Activated CD8-positive, alpha-beta memory T cell treated with anti-CD3 and anti-CD28 coated beads for 4 hours (primary cell): ENCODE results near the gene TBL3.
A peak's percentile ranks its signal among the peaks of the same experiment; 100 is the strongest.
"Not testable (repeated sequence)": the region's sequence is repeated elsewhere in the genome, so short reads cannot be mapped to it uniquely, and the experiment has no call there.

Experiments
- DNase-seq, 2 donors: peaks; one replicate each; pipeline ENCODE4 v3.0.0-alpha.2; 2020; ENCODE audit warnings: low read depth in 2 of 2

The TBL3 gene

GRCh38 chr16:1971796-1972489 is at the start of gene TBL3:
Gene TBL3 (plus strand): TSS chr16:1972053. CDS start chr16:1972165, 112 bp downstream.
- DNase-seq, result peak; percentile 93 to 95

DNA sequence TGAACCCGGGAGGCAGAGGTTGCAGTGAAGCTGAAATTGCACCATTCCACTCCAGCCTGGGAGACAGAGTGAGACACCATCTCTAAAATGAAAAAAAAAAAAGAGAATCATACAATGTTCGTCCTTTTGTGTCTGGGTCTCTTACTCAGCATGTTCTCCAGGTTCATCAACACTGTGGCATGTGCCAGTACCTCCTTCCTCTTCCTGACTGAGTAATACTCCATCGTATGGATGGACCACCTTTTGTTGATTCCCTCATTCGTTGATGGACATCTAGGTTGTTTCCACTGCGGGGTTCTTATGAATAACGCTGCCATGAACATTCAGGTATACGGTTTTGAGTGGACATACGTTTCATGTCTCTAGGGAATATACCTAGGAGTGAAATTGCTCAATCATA is 49.5 kb upstream of the TBL3 start:
- DNase-seq, result no peak

- DNase-seq, result no peak
These were observed 48.4 kb upstream of the TBL3 start for GRCh38 chr16:1923299-1924034.

DNA sequence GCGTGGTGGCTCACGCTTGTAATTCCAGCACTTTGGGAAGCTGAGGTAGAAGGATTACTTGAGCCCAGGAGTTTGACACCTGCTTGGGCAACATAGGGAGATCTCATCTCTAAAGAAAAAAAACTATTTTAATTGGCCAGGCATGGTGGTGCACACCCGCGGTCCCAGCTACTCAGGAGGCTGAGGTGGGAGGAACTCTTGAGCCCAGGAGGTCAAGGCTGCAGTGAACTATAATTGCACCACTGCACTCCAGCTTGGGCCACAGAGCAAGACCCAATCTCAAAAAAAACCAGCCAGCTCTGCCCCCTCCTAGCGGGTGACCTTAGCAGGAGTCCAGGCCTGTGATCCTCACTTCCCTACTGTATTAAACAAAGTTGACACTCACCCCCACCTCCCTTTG is 47.8 kb upstream of the TBL3 start:
- DNase-seq, result no peak

- DNase-seq, result no peak
These were observed 45.6 kb upstream of the TBL3 start for GRCh38 chr16:1926271-1926670.

DNA sequence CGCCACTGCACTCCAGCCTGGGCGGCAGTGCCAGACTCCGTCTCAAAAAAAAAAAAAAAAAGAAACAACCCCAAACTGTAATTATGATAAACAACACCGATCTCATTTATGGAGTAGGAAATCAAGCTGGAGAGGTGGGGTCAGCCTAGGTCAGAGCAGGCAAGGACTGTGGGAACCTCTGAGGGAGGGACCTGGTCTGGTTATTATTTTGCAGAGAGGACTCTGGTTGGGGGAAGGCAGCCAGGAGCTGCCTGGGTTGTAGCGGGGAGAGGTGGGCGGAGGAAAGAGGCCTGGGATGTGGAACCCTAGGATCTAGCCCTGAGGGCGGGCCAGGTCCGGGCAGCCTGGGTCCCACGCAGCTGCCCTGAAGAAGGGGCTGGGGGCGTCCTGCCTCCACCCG is 42.7 kb upstream of the TBL3 start:
- DNase-seq, result no peak

DNA sequence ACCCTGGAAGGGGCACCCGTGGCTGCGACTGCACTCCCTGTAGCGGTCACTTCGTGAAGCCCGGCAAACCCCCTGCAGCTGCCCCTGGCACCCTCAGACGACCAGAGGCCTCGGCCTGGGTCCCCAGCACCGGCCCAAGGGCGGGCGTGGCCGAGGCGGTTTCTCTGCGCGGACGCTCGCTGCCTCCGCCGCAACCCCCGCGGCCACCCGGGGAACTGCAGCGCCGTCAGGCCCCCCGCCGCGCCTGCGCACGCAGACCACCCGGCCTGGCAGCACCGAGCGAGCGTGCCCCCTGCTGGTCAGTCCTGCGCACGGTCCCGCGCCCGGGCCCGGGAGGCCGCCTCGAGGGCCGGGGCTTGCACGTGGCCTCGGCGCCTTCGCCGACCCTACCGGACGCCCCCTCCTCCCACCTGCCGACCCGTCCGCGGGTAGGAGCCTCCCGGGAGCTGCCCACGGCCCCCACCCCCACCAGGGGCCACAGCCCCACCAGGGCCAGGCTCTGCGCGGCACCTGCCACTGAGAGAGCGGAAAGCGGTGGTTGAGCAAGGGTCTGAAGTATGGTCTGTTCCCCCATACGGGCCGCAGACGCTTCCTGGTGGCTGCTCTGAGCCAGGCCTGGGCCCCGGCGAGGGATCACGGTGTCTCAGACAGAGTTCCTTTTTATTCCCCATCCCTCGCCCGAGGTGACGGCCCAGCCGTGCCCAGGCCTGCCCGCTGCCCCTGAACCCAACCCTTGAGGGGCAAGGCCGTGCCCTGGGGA is 42.1 kb upstream of the TBL3 start:
- peak; percentile 79 to 84 for DNase-seq

DNA sequence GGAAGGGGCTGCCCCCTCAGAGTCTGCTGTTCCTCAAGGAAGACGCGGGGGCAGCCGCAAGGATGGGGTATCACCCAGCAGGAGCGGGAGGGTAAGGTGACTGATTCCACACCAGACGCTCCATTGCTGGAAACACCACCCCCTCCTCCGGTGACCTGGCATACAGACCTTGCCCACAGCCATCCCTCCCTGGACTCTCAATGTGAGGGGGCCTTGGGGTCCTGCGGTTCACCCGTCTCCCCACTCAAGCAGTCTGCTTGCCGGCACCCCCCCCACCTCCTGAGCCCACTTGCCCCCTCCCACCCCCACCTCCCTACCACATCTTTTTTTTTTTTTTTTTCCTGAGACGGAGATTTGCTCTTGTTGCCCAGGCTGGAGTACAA is 41.5 kb upstream of the TBL3 start:
- no peak for DNase-seq

DNA sequence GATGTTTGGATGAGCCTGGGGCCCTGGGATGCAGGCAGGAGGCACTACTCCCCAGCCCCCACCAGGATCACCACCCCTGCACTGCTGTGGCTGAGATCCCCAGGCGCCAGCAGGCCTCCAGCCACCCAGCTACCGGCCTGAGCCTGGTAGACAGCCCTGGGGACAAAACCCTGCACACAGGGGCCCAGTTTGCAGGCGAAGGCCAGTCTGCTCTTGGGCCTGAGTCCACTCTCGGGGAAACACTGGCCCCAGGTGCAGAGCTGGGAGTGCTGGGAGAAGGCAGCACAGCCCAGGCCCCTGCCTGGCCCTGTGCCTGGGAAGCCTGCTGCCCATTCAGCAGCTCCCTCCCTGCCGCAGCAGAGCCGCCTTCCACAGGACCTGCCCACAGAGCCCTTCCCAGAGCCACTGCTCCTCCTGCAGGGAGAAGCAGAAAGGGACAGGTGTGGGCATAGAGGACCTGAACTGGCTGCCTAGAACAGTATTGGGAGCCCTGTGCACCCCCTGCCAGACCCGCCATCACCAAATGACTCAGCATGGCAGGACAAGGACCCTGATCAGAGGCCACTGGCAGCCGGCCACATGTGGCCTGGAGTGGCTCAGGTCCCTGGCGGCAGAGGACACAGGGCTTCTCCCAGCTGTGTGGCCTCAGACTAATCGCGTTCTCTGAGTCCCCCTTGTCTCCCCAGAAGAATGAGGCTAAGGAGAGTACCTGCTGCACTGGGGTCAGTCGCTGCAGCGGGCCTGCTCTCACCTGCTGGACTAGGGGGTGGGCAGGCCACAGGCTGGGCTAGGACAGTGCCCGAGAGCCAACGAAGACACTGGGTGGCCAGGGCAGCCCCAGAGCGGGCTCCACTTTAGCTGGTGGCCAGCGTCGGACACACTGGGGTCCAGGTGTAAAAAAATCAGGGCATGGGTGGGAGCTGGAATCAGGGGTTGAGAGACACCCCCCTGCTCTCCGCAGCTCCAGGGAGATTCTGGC is 39.5 kb upstream of the TBL3 start:
- DNase-seq, result no peak

- DNase-seq, result no peak
These were observed 38.7 kb upstream of the TBL3 start for GRCh38 chr16:1933097-1933661.

DNA sequence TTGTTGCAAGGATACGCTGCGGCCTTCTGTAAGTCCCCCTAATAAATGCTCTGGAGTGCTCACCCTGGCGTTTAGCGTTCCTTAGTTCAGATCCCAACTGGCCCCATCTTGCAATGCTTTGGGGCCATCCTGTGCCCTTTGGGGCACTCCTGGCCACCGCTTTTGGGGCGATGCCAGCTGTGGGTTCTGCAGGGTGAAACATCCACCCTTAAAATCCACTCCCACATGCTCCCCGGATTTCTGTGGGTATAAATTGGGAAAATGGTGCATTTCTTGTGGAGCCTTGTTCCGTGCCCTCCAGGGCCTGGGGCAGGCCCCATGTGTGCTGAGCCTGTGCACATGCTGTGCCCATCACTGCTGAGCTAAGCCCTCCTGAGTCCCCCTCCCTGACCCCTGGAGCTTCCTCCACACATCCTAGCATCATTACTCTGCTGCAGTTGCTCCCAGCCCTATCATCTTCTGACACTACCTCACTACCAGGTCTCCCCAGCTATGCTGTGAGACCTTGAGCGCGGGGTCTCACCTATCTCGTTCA is 34.8 kb upstream of the TBL3 start:
- DNase-seq, result no peak

DNA sequence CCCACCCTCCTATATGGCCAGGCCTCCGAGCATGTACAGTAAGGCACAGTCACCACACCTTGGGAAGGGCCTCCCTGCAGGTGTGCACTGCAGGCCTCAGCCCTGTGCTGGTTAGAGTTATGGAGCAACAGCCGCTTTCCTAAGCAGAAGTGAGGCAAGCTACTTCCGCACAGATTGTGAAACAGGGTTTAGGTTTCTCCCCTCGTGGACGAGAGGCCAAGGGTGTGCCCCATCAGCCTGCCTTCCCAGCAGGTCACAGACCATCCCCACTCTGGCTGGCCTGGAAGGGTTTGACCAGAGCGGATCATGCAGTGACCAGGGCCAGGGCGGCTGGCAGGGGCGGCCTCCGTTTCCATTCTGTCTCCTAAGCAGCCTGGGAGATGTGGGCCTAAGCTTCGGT is 33.5 kb upstream of the TBL3 start:
- no peak for DNase-seq

GRCh38 chr16:1938910-1939309 is 32.9 kb upstream of the TBL3 start:
- no peak for DNase-seq

DNA sequence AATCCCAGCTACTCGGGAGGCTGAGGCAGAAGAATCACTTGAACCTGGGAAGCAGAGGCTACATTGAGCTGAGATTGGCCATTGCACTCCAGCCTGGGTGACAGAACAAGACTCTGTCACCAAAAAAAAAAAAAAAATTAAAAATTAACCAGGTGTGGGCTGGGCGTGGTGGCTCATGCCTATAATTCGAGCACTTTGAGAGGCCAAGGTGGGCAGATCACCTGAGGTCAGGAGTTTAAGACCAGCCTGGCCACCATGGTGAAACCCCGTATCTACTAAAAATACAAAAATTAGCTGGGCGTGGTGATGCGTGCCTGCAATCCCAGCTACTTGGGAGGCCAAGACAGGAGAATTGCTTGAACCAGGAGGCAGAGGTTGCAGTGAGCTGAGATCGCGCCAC is 32.0 kb upstream of the TBL3 start:
- DNase-seq, result not testable (repeated sequence)

DNA sequence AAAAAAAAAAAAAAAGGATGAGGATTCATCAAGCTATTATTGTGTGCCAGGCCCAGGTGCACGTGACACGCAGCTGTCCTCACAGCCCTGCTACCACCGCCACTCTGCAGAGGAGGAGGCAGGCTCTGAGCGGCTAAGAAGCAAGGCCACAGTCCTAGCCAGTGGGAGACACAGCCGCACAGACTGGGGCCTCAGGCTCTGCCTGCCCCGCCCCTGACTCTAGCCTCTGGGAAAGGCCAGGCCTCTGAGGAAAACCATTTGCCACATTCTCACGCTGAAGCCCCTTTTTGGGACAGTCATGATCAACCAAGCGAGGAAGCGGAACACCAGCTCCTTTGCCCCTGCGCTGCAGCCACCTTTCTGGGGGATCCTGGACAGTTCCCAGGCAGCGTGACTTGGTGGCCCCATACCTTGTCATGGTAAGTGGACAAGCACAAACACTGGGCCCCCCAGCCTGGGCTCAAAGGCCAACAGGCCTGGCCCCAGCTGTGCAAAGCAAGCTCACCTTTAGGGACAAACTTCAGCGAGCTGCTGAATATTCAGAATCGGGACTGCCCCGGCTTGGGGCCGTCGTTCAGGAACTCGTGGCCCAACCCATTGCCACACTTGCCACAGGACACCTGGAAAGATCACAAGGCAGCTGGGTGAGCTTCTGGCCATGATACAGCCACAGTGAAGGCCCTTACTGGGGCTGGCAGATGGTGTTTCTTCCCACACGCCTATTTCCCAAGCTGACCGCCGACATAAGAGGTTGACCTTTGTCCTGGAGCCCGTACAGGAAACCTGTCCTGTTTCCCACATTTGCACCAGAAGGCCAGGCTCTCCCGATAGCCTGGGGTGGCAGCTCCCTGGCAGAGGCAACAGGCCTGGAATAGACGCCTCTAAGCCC is 31.3 kb upstream of the TBL3 start:
- DNase-seq, result no peak

DNA sequence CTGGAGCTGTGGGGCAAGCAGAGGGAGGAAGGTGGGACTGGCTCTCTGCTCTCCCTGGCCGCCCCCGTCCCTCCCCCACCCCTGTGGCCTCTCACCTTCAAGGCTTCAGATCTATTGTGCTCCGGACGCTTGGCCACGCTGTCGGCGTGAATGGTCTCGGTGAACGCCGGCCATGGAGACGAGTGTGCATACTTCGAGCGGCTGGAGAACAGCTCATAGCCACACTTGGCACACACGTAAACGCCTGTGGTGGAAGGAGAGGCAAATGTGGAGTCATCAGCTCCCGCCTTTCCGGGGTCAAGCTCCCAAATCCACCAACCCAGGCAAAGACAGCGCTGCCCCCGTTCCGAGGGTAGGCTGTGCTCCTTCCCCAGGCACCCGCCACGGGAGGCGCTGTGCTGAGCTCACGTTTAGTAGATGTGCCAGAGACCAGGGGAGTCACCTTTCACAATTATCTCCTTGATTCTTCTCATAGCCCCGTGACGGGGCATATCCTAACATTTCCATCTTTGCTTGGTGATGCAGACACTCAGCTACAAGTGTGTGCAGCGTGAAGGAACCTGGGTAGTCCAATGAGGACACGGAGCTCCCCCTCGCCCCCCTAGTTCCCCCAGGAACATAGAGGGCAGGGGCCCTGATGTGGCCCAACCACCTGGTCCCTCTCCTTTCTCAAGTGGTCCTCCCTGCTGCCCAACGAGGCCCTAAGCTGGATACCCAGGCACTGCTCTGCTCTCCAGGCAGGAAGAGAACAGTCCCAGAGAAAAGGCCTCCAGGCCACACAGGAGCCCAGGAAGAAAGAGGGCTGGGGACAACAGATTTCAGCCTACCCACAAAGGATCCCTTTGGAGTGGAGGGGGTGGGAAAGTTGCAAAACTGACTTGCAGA is 30.4 kb upstream of the TBL3 start:
- DNase-seq, result no peak

- no peak for DNase-seq
These were observed 29.6 kb upstream of the TBL3 start for GRCh38 chr16:1942047-1942809.
